Neural cell (in vitro differentiated cells): ENCODE data around the gene PITX1. TPM values are rescaled to one million over a fixed set of nuclear protein-coding genes. Genes with fewer than 3 reads are reported as not detected.

ENCODE experiments used
- H2AFZ ChIP-seq: fragments of 200-600, 300-800 bp; sonication (generic), shearing (Covaris generic); 2 replicates; pipeline ENCODE4 v1.6.0; 2014; ENCODE audit warnings: low read depth, mild to moderate bottlenecking, antibody characterized with exemption, low read length, moderate library complexity
- H3F3A ChIP-seq: fragments of 200-600 bp; shearing (Covaris generic); 2 replicates; pipeline ENCODE4 v1.6.1; 2016; ENCODE audit warnings: mild to moderate bottlenecking, moderate library complexity, mixed read lengths, antibody characterized with exemption, low read length; ENCODE audit not compliant: insufficient read depth, poor library complexity, severe bottlenecking
- H3K27ac ChIP-seq: fragments of 200-600, 300-800 bp; sonication (generic), shearing (Covaris generic); 2 replicates; pipeline ENCODE4 v1.5.1; 2014; ENCODE audit warnings: mild to moderate bottlenecking, low read length, moderate library complexity
- H3K27me3 ChIP-seq: fragments of 300-800, 200-600 bp; sonication (generic), shearing (Covaris generic); 2 replicates; pipeline ENCODE4 v1.6.0; 2014; ENCODE audit warnings: mild to moderate bottlenecking, low read depth, low read length, moderate library complexity; ENCODE audit not compliant: insufficient read depth
- H3K36me3 ChIP-seq: fragments of 300-800, 200-600 bp; sonication (generic), shearing (Covaris generic); 2 replicates; pipeline ENCODE4 v1.5.1; 2014; ENCODE audit warnings: mild to moderate bottlenecking, antibody characterized with exemption, low read length, moderate library complexity; ENCODE audit not compliant: insufficient read depth
- H3K4me2 ChIP-seq: fragments of 300-800, 200-600 bp; sonication (generic), shearing (Covaris generic); 2 replicates; pipeline ENCODE4 v1.6.0; 2014; ENCODE audit warnings: mild to moderate bottlenecking, low read length
- H3K4me3 ChIP-seq: fragments of 300-800, 200-600 bp; sonication (generic), shearing (Covaris generic); 2 replicates; pipeline ENCODE4 v1.5.1; 2014; ENCODE audit warnings: mild to moderate bottlenecking, low read length, moderate library complexity
- H3K79me2 ChIP-seq: fragments of 200-600 bp; shearing (Covaris generic); replicated peaks from 2 replicates; pipeline ENCODE4 v1.6.0; 2014; ENCODE audit warnings: mild to moderate bottlenecking, low read length, moderate library complexity; ENCODE audit not compliant: insufficient read depth
- H3K9ac ChIP-seq: fragments of 300-800, 200-600 bp; sonication (generic), shearing (Covaris generic); 2 replicates; pipeline ENCODE4 v1.6.1; 2016; ENCODE audit warnings: mild to moderate bottlenecking, low read length, mixed read lengths
- H3K9me2 ChIP-seq: fragments of 200-600 bp; shearing (Covaris generic); 2 replicates; pipeline ENCODE4 v1.6.1; 2016; ENCODE audit warnings: mild to moderate bottlenecking, low read length, mixed read lengths; ENCODE audit not compliant: insufficient read depth
- H3K9me3 ChIP-seq: fragments of 200-600, 300-800 bp; sonication (generic), shearing (Covaris generic); 2 replicates; pipeline ENCODE4 v1.6.1; 2016; ENCODE audit warnings: mild to moderate bottlenecking, mixed run types, low read length, moderate library complexity, mixed read lengths
- H4K20me1 ChIP-seq: fragments of 200-600 bp; shearing (Covaris generic); 2 replicates; pipeline ENCODE4 v1.6.1; 2016; ENCODE audit warnings: mild to moderate bottlenecking, mixed run types; ENCODE audit not compliant: insufficient read depth
- CTCF ChIP-seq: fragments of 450-650 bp; IDR thresholded peaks from 2 replicates; pipeline ENCODE4 v1.5.1; 2014; ENCODE audit warnings: antibody characterized with exemption, mild to moderate bottlenecking, moderate library complexity; ENCODE audit not compliant: poor library complexity, severe bottlenecking
- EP300 ChIP-seq: fragments of 450-650 bp; conservative IDR thresholded peaks from 2 replicates; pipeline ENCODE4 v1.6.1; 2014; ENCODE audit warnings: antibody characterized with exemption, mild to moderate bottlenecking, moderate library complexity; ENCODE audit not compliant: poor library complexity, severe bottlenecking
- EZH2 ChIP-seq: fragments of 200-600, 300-800 bp; shearing (Covaris generic), sonication (generic); IDR thresholded peaks from 2 replicates; pipeline ENCODE4 v1.6.1; 2014; ENCODE audit warnings: antibody characterized with exemption, low read length, borderline replicate concordance, mild to moderate bottlenecking; ENCODE audit not compliant: insufficient read depth, poor library complexity, severe bottlenecking
- MXI1 ChIP-seq: fragments of 450-650 bp; conservative IDR thresholded peaks from 2 replicates; pipeline ENCODE4 v1.6.1; 2014; ENCODE audit warnings: antibody characterized with exemption, mild to moderate bottlenecking; ENCODE audit not compliant: poor library complexity, severe bottlenecking
- POLR2AphosphoS5 ChIP-seq: IDR thresholded peaks from 2 replicates; pipeline ENCODE4 v1.6.1; 2012
- RAD21 ChIP-seq: fragments of 450-650 bp; conservative IDR thresholded peaks from 2 replicates; pipeline ENCODE4 v1.6.1; 2014; ENCODE audit warnings: antibody characterized with exemption, mild to moderate bottlenecking, moderate library complexity
- REST ChIP-seq: IDR thresholded peaks from 2 replicates; pipeline ENCODE4 v1.6.1; 2012; ENCODE audit warnings: borderline replicate concordance
- SMC3 ChIP-seq: fragments of 450-650 bp; conservative IDR thresholded peaks from 2 replicates; pipeline ENCODE4 v1.6.1; 2014; ENCODE audit warnings: antibody characterized with exemption, mild to moderate bottlenecking, moderate library complexity; ENCODE audit not compliant: poor library complexity
- TAF1 ChIP-seq: IDR thresholded peaks from 2 replicates; pipeline ENCODE4 v1.6.1; 2012; ENCODE audit warnings: low read depth
- polyA plus RNA-seq: library from polyadenylated mRNA; depleted of rRNA; stranded (reverse); fragments of >200 nt; gene quantifications from 2 replicates; pipeline ENCODE4 v1.2.3, GENCODE V29; 2014

Gene PITX1
- polyA plus RNA-seq, 1 donor from 2014 or later = not detected

GRCh38 chr5:134995850-134996402 lies 38.1 kb downstream of the PITX1 start:
- TF ChIP-seq EZH2 = no peak
- no peak for TF ChIP-seq TAF1
- no peak for TF ChIP-seq MXI1
- TF ChIP-seq REST = no peak
- no peak for TF ChIP-seq EP300
- no peak for TF ChIP-seq RAD21
- Histone ChIP-seq H3K4me2 (no peak overlapping the region), H3K79me2 (no peaks in the 10 kb centered on the region), H3K27ac (no peak overlapping the region), H3K4me3 (no peak overlapping the region), H3K36me3 (no peaks in the 10 kb centered on the region), H3K27me3 (no peaks in the 10 kb centered on the region), H3K9me3 (no peaks in the 10 kb centered on the region), H3K9me2 (no peaks in the 10 kb centered on the region), H2AFZ (no peak overlapping the region), H3K9ac (no peak overlapping the region), H3F3A (no peaks in the 10 kb centered on the region), H4K20me1 (no peaks in the 10 kb centered on the region)

GRCh38 chr5:134994560-134995156 lies 39.4 kb downstream of the PITX1 start:
- no peaks in the 10 kb centered on the region for H3K9me3 ChIP-seq
- H2AFZ ChIP-seq = no peak overlapping the region
- no peak overlapping the region for H3K4me3 ChIP-seq
- H3F3A ChIP-seq = no peaks in the 10 kb centered on the region
- H3K27ac ChIP-seq = no peak overlapping the region
- no peaks in the 10 kb centered on the region for H4K20me1 ChIP-seq
- no peaks in the 10 kb centered on the region for H3K27me3 ChIP-seq
- no peaks in the 10 kb centered on the region for H3K9me2 ChIP-seq
- H3K36me3 ChIP-seq = no peaks in the 10 kb centered on the region
- no peak overlapping the region for H3K9ac ChIP-seq
- TF ChIP-seq CTCF (no peak), REST (no peak), EZH2 (no peak), POLR2AphosphoS5 (no peak), SMC3 (no peak), TAF1 (no peak), RAD21 (no peak), EP300 (no peak)
- no peaks in the 10 kb centered on the region for H3K79me2 ChIP-seq
- no peak overlapping the region for H3K4me2 ChIP-seq
